Activated CD4-positive, alpha-beta T cell treated with anti-CD3 and anti-CD28 coated beads for 24 hours (primary cell): ENCODE data around the gene STX18.

Source experiments
- DNase-seq, 2 donors: peaks; one replicate each; pipeline ENCODE4 v3.0.0-alpha.2; 2020; ENCODE audit warnings: low read depth in 2 of 2

STX18 gene

DNA sequence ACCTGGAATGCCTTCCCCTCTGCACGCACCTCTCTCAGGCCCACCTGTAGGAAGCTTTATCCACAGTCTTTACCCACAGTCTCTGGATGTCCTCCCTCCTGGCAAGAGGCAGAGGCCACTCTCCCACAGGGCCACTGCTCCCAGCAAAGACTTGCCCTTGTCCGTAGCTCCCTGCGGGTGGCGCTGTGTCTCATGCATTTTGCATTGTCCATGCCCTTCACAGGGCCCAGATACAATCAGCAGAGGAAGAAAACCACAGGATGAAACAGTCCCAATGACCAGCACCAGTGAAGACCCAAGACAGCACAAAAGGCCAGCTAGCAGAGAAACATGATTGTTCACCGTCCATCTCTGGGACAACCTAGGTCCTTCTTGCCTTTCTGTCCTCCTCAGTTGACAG is 157.0 kb downstream of the STX18 start:
- no peak for DNase-seq

DNA sequence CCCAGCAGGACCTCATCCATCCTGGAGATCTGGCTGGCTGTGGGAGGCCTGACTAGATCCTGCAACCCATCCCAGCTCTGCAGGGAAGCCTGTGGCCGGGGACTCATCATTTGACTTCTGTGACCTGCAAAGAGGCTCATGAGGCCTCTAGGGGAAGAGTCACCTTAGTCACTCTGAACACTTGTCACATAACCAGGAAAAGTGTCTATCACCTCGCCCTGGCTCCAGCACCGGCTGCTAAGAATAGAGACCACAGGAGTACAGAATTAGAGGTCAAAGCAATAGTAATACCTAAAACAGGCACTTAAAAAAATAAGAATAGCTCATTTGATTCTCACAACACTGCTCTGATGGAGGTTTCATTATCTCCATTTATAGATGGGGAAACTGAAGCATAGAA is 158.8 kb downstream of the STX18 start:
- DNase-seq = no peak

DNA sequence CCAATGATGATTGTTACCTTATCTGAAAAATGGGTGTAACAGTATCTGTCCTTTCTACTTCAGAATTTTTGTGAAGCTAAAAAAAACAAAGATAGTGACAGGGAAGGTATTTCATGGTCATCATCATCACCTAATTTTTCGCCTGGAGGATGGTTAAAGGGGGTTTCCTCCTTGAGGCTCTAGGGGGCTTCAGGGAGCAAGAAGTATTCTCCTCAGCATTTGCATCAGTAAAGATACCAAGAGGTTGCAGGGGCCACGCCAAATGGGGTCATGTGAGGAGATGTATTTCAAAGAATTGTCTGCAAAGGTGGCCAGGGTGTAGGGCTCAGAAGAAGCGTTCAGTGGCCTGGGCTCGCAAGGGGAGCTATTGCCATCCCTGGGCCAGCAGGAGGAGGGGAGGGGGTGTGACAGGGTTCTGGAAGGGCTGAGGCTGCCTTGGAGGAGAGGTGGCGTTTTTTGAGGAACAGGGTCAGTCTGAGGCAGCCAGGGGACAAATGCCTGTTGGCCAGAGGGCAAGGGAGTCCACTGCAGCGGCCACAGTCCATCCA is 162.2 kb downstream of the STX18 start:
- no peak for DNase-seq

DNA sequence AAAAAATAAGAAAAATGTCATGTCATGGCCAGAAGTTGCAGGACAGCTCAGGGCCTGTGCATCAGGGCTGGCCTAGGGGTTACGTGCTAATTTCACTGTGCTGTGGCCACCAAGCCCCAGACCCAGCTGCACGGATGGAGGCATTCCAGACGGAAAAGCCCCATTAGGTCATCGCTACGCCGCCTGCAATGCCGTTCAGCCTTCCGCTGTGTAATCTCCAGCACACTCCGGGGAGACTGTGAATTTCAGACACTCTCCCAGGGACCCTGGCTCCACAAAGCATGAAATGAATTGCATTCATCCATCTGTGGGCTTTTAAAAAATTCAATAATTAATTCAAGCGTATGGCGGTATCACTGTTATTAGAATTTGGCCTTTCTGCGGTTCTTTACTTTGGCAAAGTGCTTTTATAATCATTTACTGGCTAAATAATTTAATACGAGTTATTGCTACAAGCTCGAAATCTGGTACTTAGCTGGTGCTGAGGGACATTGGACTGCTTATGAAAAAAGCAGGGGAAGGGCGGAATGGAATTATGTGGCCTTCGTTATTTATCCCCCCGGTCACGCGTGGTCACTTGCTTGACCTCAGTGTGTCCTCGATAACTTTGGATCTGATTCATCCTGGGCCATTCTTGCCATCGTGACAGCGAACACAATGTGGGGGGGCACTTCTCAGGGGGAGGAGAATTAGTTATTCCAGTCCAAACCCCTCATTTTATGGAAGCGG is 164.0 kb downstream of the STX18 start:
- no peak for DNase-seq

DNA sequence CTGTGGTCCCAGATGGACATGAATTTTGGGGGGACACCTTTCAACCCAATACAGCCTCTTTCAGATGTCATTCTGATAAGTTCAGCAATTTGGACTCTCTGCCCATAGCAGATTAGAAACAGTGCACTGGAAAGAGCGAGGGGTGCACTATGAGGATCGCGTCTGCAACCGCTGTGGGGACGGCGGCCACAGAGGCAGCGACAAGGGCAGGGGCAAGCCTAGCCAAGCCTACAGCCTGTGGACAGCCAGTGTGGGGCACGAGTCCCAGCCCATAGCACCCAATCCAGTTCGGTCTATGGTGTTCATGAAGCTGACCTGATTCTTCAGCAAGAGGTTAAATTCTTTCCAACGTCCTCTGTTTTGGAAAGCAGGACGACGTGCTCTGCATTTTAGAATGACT is 164.7 kb downstream of the STX18 start:
- DNase-seq = no peak

DNA sequence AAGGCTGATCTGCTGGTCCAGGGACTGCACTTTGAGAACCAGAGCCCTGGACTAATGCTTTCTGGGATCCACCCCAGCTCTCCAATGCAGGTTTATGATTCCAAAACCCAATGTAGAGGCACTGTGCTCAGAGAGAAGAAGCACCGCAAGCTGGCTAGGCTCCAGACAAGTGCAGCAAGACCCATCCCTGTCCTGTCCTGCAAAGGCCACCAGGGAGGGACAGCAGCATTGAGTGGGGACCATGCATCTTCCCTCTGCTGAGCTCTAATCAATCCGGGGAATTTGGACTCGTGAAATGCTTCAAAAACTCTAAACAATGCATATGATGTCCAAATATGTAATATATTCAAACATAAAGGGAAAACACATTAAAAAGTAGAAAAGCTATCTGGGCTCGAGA is 165.8 kb downstream of the STX18 start:
- no peak for DNase-seq

DNA sequence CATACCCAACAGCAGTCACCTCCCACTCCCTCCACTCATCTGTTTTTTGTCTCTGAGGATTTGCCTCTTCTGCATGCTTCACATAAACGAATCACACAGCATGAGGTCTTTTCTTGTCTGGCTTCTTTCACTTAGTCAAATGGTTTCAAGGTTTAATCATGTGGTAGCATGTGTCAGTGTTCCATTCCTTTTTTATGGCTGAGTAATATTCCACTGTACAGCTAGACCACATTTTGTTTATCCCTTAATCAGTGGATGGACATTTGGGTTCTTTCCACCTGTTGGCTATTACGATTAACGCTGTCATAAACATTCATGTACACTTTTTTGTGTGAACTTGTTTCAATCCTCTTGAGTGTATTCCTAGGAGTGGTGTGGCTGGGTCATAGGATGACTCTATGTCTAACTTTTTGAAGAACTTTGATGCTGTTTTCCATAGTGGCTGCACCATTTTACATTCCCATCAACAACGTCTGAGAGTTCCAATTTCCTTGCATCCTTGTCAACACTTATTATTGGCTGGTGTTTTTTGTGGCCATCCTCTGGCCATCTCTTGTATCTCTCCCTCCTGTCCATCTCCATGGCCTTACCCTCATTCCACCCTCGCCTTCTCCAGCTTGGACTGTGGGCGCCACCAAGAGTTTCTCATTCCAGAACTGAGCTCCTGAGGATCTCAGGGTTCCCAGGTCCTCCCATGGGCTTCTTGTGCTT is 167.3 kb downstream of the STX18 start:
- no peak for DNase-seq
